K562 (cell line): ENCODE data around the gene ASPHD1. TPM values are rescaled to one million over a fixed set of nuclear protein-coding genes. Genes with fewer than 3 reads are reported as not detected.
A peak's percentile ranks its signal among the peaks of the same experiment; 100 is the strongest.

Experiments
- ATAC-seq: fragments of 200-7000 bp; cut with Tn5 transposase; 3 replicates; pipeline ENCODE4 v1.9.1; 2020; ENCODE audit warnings: moderate library complexity
- BruUV-seq: library from RNA; stranded (reverse); fragments of 400-500 nt; replicated peaks from 2 replicates; lab custom pipeline; 2021; lab: Mats Ljungman, UMichigan
- CTCF ChIA-PET: fragments of 300-600 bp; formaldehyde crosslinking; extraction: SDS; loops from one replicate; lab custom pipeline; 2021; ENCODE audit warnings: low intra/inter-chr PET ratio; lab: Yijun Ruan, JAX
- POLR2A ChIA-PET: fragments of 300-600, 350-650 bp; sonication (Branson Sonifier 250); formaldehyde crosslinking; extraction: SDS; loops from one replicate; lab custom pipeline; 2021; ENCODE audit warnings: antibody characterized with exemption, inconsistent platforms; lab: Yijun Ruan, JAX
- DNase-seq, 4 experiments: peaks; one replicate each; pipeline versions ENCODE4 v3.0.0 to v3.0.0-alpha.2; 2011 to 2018; ENCODE audit warnings: low spot score in 3 of 4, mixed read lengths in 3 of 4; ENCODE audit errors: extremely low read depth in 1 of 4
- FAIRE-seq: peaks from 2 replicates; lab custom pipeline; 2011; peaks lifted over from hg19 to GRCh38; lab: Jason Lieb, UNC
- H2AFZ ChIP-seq: 2 replicates; pipeline ENCODE4 v1.6.0; 2011; ENCODE audit warnings: low read depth, low read length, control low read depth, inconsistent platforms
- H3K27ac ChIP-seq: fragments of 200-600 bp; 3 replicates; pipeline ENCODE4 v1.8.0; 2011; ENCODE audit warnings: low read depth, mild to moderate bottlenecking, control low read depth, inconsistent platforms, low read length, moderate library complexity, mixed read lengths; ENCODE audit errors: extremely low read depth
- H3K27me3 ChIP-seq, 2 experiments: fragments of 300-600 bp in 1 of 2; 2 replicates in 1 of 2; 3 replicates in 1 of 2; pipeline versions ENCODE4 v1.6.0 to v1.8.0; 2011; ENCODE audit warnings: inconsistent platforms in 2 of 2, low read length in 2 of 2, mild to moderate bottlenecking in 1 of 2, mixed read lengths in 1 of 2, moderate library complexity in 1 of 2; ENCODE audit not compliant: control insufficient read depth in 2 of 2, insufficient read depth in 2 of 2
- H3K36me3 ChIP-seq: fragments of 300-600 bp; 3 replicates; pipeline ENCODE4 v1.8.0; 2011; ENCODE audit warnings: mild to moderate bottlenecking, low read length, inconsistent platforms; ENCODE audit not compliant: control insufficient read depth, insufficient read depth
- H3K4me1 ChIP-seq, 2 experiments: fragments of 200-600 bp in 1 of 2; replicated peaks in 1 of 2; 2 replicates in 1 of 2; 3 replicates in 1 of 2; pipeline versions ENCODE4 v1.5.1 to v1.8.0; 2011; ENCODE audit warnings: inconsistent platforms in 2 of 2, low read length in 2 of 2, mild to moderate bottlenecking in 1 of 2, mixed read lengths in 1 of 2, moderate library complexity in 1 of 2; ENCODE audit not compliant: control insufficient read depth in 2 of 2, insufficient read depth in 2 of 2
- H3K4me2 ChIP-seq: 2 replicates; pipeline ENCODE4 v1.6.1; 2011; ENCODE audit warnings: low read length, control low read depth, inconsistent platforms, mixed read lengths; ENCODE audit not compliant: insufficient read depth
- H3K4me3 ChIP-seq: fragments of 200-600 bp; sonication (generic), shearing (Covaris generic); 2 replicates; pipeline ENCODE4 v1.5.1; 2016; ENCODE audit warnings: control low read depth, inconsistent platforms
- H3K79me2 ChIP-seq: fragments of 200-600 bp; 3 replicates; pipeline ENCODE4 v1.8.0; 2011; ENCODE audit warnings: low read length, inconsistent platforms; ENCODE audit not compliant: control insufficient read depth, insufficient read depth
- H3K9ac ChIP-seq, 2 experiments: 2 replicates each; pipeline versions ENCODE4 v1.6.0 to v1.6.1; 2011; ENCODE audit warnings: low read depth in 2 of 2, low read length in 2 of 2, control low read depth in 1 of 2, inconsistent platforms in 1 of 2, mild to moderate bottlenecking in 1 of 2, mixed read lengths in 1 of 2; ENCODE audit not compliant: insufficient read depth in 1 of 2
- H3K9me1 ChIP-seq: one replicate; pipeline ENCODE4 v1.6.0; 2011; ENCODE audit warnings: inconsistent platforms, mild to moderate bottlenecking, low read length, moderate library complexity; ENCODE audit not compliant: control insufficient read depth, insufficient read depth
- H3K9me3 ChIP-seq: replicated peaks from 2 replicates; pipeline ENCODE4 v1.5.1; 2011; ENCODE audit warnings: low read depth, low read length, inconsistent platforms; ENCODE audit not compliant: control insufficient read depth, insufficient read depth
- H4K20me1 ChIP-seq: replicated peaks from 2 replicates; pipeline ENCODE4 v1.6.1; 2011; ENCODE audit warnings: low read length, inconsistent platforms, mixed read lengths; ENCODE audit not compliant: control insufficient read depth, insufficient read depth
- ESRRA ChIP-seq: fragments of 450-650 bp; IDR thresholded peaks from 2 replicates; pipeline ENCODE4 v1.6.1; 2014; ENCODE audit warnings: low read depth, mild to moderate bottlenecking, moderate library complexity, borderline replicate concordance
- ILK ChIP-seq: fragments of 450-650 bp; IDR thresholded peaks from 2 replicates; pipeline ENCODE4 v1.6.1; 2016; ENCODE audit warnings: missing genetic modification characterization, low read depth, mild to moderate bottlenecking, missing compliant biosample characterization, moderate library complexity, borderline replicate concordance
- PHF21A ChIP-seq: fragments of 450-650 bp; IDR thresholded peaks from 2 replicates; pipeline ENCODE4 v1.6.1; 2017; ENCODE audit warnings: low read depth, borderline replicate concordance
- POLR2G ChIP-seq: fragments of 200-400 bp; formaldehyde crosslinking; IDR thresholded peaks from 2 replicates; pipeline ENCODE4 v1.6.1; 2017; ENCODE audit warnings: low read depth, mild to moderate bottlenecking, antibody characterized with exemption, low read length, moderate library complexity
- RAD21 ChIP-seq, 2 experiments: fragments of 250-450 bp in 1 of 2; fragments of 450-650 bp in 1 of 2; sonication (Bioruptor Pico) in 1 of 2; formaldehyde crosslinking in 1 of 2; IDR thresholded peaks in 1 of 2; conservative IDR thresholded peaks in 1 of 2; 2 replicates each; pipeline versions ENCODE4 v1.4.0 to v1.8.0; 2020 to 2022; ENCODE audit warnings: mild to moderate bottlenecking in 2 of 2, moderate library complexity in 1 of 2
- ZNF263 ChIP-seq: sonication (generic); formaldehyde crosslinking; IDR thresholded peaks from 2 replicates; pipeline ENCODE4 v1.8.0; 2022; ENCODE audit warnings: mild to moderate bottlenecking, missing genetic modification reagents, borderline replicate concordance
- WGBS: fragments of 100-300 bp; shearing (Covaris generic); methylation state at CpG from one replicate; pipeline ENCODE4 v1.1.6; 2016; ENCODE audit warnings: low coverage, mixed read lengths; ENCODE audit not compliant: insufficient coverage; ENCODE audit errors: missing lambda C conversion rate; 5-methylcytosine and 5-hydroxymethylcytosine counted together
- in situ Hi-C: fragments of 300-500 bp; cut with MboI; formaldehyde crosslinking; loops from 4 replicates; pipeline ENCODE4 v1.15.0; 2018; ENCODE audit warnings: inconsistent platforms, mixed read lengths
- intact Hi-C: fragments of 100-400 bp; cut with micrococcal nuclease; formaldehyde crosslinking; loops from 2 replicates; pipeline ENCODE4 v1.14.2; 2022
- polyA plus RNA-seq, 8 experiments: library from polyadenylated mRNA; depleted of rRNA in 4 of 8; stranded (reverse) in 5 of 8; unstranded in 3 of 8; fragments of >200 nt; fragmentation: Nextera tagmentation in 2 of 8; fragmentation: Illumina TruSeq in 1 of 8; extraction: Ambion mirVana in 2 of 8; extraction: Trizol in 1 of 8; gene quantifications; 2 replicates each; pipeline versions ENCODE4 v1.2.1 to v1.2.3, GENCODE V29; 2011 to 2014; ENCODE audit warnings: inconsistent platforms in 1 of 8, missing spikeins in 1 of 8
- total RNA-seq, 7 experiments: library from RNA; depleted of rRNA in 6 of 7; stranded (reverse); fragments of >200 nt in 6 of 7; fragmentation: Illumina TruSeq in 2 of 7; extraction: Trizol in 2 of 7; gene quantifications; 2 replicates each; pipeline versions ENCODE4 v1.2.1 to v1.2.3, GENCODE V29; 2011 to 2021; ENCODE audit warnings: low replicate concordance in 1 of 7
- TF ChIP-seq, protein P1 (sequence below), 2 experiments: fragments of 450-650 bp; formaldehyde crosslinking in 1 of 2; IDR thresholded peaks; 2 replicates each; pipeline versions ENCODE4 v1.4.0 to v1.6.1; 2014 to 2020; ENCODE audit warnings: mild to moderate bottlenecking in 2 of 2, borderline replicate concordance in 1 of 2, low read depth in 1 of 2
- TF ChIP-seq, protein P2 (sequence below), 3 experiments: IDR thresholded peaks in 2 of 3; conservative IDR thresholded peaks in 1 of 3; 2 replicates each; pipeline ENCODE4 v1.5.1; 2011 to 2012; ENCODE audit warnings: low read length in 3 of 3, mild to moderate bottlenecking in 3 of 3, control low read depth in 2 of 3, improper control_type of control experiment in 1 of 3, inconsistent platforms in 1 of 3, low read depth in 1 of 3, mixed read lengths in 1 of 3, moderate library complexity in 1 of 3; ENCODE audit not compliant: insufficient read depth in 2 of 3

Gene ASPHD1
- total and polyA plus RNA-seq, 9 of the 15 experiments (the other 6 are each of a cell fraction or from before 2014, with no cell fraction given), result 0.03 to 0.70 (median 0.24) TPM; not detected in 5

DNA sequence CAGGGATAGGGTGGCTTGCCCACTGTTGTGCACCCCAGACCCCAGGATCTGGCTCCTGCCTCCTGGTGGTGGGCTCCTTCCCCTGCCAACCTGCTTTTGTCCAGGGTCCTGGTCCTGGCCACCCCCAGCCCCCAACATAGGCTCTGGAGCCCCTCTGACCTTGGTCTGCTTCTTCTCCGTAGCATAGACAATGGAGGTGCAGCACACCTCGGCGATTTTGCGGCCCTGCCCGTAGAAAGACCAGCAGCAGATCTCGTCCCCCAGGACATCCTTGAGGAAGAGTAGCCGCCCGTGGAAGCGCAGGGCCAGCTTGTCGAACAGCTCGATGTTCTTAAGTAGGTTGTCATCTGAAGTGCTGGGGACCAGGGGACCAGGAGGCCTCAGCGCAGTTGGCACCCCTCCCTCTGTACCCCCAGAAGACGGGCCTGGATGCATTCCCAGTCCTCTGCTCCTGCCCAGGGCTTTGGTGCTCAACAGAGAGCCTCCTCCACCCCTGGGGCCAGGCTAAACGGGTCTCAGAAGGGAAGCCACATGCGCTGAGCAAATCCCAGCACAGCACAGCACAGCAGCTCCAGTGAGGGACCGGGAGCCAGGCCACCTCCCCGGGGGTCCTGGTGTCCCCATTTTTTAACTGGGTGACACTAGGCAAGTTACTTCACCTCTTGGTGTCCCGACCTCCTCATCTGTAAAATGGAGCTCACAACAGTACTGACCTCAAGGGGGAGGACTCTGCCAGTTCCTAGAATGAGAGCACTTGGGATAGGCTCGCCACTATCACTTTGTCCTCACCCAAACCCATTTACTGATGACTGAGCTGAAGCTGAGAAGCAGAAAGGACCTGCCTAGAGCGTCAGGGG lies 10.8 kb downstream of the ASPHD1 start:
- H3K4me1 ChIP-seq, result peaks cover 0 to 16% of the 10 kb centered on the region in 2 experiments; a peak in 2 of 5 replicates
- H3K36me3 ChIP-seq, result peaks cover 8% of the 10 kb centered on the region; the same call in 1 of the 3 replicates
- H3K4me2 ChIP-seq, result no peak overlapping the region
- intact Hi-C loops, result no loop called here
- in situ Hi-C loops, result no loop called here
- H3K9ac ChIP-seq, result peak overlapping the region in 1 of 2 experiments; percentile 68; a peak in 2 of 4 replicates
- no peaks in the 10 kb centered on the region for H3K79me2 ChIP-seq
- H4K20me1 ChIP-seq, result no peaks in the 10 kb centered on the region
- H3K9me1 ChIP-seq, result no peaks in the 10 kb centered on the region
- ChIA-PET POLR2A (interaction anchor here (0.6 to 1.2 kb wide), 3 partner anchors 9 to 15 kb away, joined by 3 to 5 read pairs (median 4); partner anchors contain the start of gene KCTD13), CTCF (interaction anchor here (0.6 kb wide), 1 partner anchor 108 kb away, joined by 4 read pairs; no protein-coding TSS in a partner anchor)
- peak in 1 of 4 experiments; percentile 28 for DNase-seq
- peak; percentile 69 for ATAC-seq
- WGBS, result 68% methylated on average over 19 of the region's 20 CpGs
- FAIRE-seq, result no peak
- BruUV-seq, result no TSS peak
- no peak overlapping the region for H3K27ac ChIP-seq
- H3K4me3 ChIP-seq, result no peak overlapping the region
- H3K9me3 ChIP-seq, result no peaks in the 10 kb centered on the region
- no peaks in the 10 kb centered on the region for H3K27me3 ChIP-seq
- no peak overlapping the region for H2AFZ ChIP-seq
- peak in 1 of 2 experiments; percentile 40; a peak in 2 of 4 replicates for TF ChIP-seq RAD21 (CRISPR knock-in tag; conservative IDR thresholded peaks at IDR 0.05 in 1 of 2, IDR thresholded peaks at IDR 0.05 in 1 of 2)
- no peak for TF ChIP-seq PHF21A
- peak; percentile 80 for TF ChIP-seq ESRRA
- TF ChIP-seq, protein P1, sequence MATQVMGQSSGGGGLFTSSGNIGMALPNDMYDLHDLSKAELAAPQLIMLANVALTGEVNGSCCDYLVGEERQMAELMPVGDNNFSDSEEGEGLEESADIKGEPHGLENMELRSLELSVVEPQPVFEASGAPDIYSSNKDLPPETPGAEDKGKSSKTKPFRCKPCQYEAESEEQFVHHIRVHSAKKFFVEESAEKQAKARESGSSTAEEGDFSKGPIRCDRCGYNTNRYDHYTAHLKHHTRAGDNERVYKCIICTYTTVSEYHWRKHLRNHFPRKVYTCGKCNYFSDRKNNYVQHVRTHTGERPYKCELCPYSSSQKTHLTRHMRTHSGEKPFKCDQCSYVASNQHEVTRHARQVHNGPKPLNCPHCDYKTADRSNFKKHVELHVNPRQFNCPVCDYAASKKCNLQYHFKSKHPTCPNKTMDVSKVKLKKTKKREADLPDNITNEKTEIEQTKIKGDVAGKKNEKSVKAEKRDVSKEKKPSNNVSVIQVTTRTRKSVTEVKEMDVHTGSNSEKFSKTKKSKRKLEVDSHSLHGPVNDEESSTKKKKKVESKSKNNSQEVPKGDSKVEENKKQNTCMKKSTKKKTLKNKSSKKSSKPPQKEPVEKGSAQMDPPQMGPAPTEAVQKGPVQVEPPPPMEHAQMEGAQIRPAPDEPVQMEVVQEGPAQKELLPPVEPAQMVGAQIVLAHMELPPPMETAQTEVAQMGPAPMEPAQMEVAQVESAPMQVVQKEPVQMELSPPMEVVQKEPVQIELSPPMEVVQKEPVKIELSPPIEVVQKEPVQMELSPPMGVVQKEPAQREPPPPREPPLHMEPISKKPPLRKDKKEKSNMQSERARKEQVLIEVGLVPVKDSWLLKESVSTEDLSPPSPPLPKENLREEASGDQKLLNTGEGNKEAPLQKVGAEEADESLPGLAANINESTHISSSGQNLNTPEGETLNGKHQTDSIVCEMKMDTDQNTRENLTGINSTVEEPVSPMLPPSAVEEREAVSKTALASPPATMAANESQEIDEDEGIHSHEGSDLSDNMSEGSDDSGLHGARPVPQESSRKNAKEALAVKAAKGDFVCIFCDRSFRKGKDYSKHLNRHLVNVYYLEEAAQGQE (IDR thresholded peaks at IDR 0.05; ENCODE audit: borderline replicate concordance), result peak; percentile 21; the same call in 1 of the 2 replicates
- TF ChIP-seq, protein P1 (CRISPR knock-in tag; IDR thresholded peaks at IDR 0.05; ENCODE audit: low read depth), result no peak
- peak; percentile 70 for TF ChIP-seq ZNF263
- TF ChIP-seq POLR2G, result peak; percentile 38; the same call in 1 of the 2 replicates
- TF ChIP-seq ILK (tag), result no peak
- TF ChIP-seq, protein P2, sequence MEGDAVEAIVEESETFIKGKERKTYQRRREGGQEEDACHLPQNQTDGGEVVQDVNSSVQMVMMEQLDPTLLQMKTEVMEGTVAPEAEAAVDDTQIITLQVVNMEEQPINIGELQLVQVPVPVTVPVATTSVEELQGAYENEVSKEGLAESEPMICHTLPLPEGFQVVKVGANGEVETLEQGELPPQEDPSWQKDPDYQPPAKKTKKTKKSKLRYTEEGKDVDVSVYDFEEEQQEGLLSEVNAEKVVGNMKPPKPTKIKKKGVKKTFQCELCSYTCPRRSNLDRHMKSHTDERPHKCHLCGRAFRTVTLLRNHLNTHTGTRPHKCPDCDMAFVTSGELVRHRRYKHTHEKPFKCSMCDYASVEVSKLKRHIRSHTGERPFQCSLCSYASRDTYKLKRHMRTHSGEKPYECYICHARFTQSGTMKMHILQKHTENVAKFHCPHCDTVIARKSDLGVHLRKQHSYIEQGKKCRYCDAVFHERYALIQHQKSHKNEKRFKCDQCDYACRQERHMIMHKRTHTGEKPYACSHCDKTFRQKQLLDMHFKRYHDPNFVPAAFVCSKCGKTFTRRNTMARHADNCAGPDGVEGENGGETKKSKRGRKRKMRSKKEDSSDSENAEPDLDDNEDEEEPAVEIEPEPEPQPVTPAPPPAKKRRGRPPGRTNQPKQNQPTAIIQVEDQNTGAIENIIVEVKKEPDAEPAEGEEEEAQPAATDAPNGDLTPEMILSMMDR (IDR thresholded peaks at IDR 0.05 in 2 of 3, conservative IDR thresholded peaks at IDR 0.05 in 1 of 3; ENCODE audit: insufficient read depth in 2 of 3, low read depth in 1 of 3, low read length in 3 of 3), result peak in 1 of 3 experiments; percentile 40; a peak in 2 of 6 replicates
